GM23338 (cell line): Measurements from ENCODE around the gene ACTR8. TPM values are rescaled to one million over a fixed set of nuclear protein-coding genes. Genes with fewer than 3 reads are reported as not detected.
A peak's percentile ranks its signal among the peaks of the same experiment; 100 is the strongest.

Source experiments
- ATAC-seq: fragments of 200-7000 bp; cut with Tn5 transposase; 3 replicates; pipeline ENCODE4 v1.9.1; 2020
- DNase-seq: peaks from one replicate; pipeline ENCODE4 v3.0.0-alpha.2; 2015; ENCODE audit warnings: low spot score
- H2AFZ ChIP-seq: fragments of 200-600 bp; sonication (generic); 2 replicates; pipeline ENCODE4 v1.8.0; 2016; ENCODE audit warnings: antibody characterized with exemption, mild to moderate bottlenecking, moderate library complexity
- H3F3A ChIP-seq: fragments of 200-600 bp; sonication (generic); replicated peaks from 2 replicates; pipeline ENCODE4 v1.8.0; 2017; ENCODE audit warnings: antibody characterized with exemption, mixed run types, low read depth
- H3K27ac ChIP-seq: fragments of 200-600 bp; sonication (generic); 2 replicates; pipeline ENCODE4 v1.6.1; 2016; ENCODE audit warnings: low read depth
- H3K27me3 ChIP-seq: fragments of 200-600 bp; sonication (generic); 2 replicates; pipeline ENCODE4 v1.8.0; 2016; ENCODE audit warnings: mild to moderate bottlenecking, mixed run types, moderate library complexity; ENCODE audit not compliant: insufficient read depth
- H3K36me3 ChIP-seq: fragments of 200-600 bp; sonication (generic); 2 replicates; pipeline ENCODE4 v1.8.0; 2016; ENCODE audit warnings: mild to moderate bottlenecking; ENCODE audit not compliant: insufficient read depth
- H3K4me1 ChIP-seq: fragments of 200-600 bp; sonication (generic); 2 replicates; pipeline ENCODE4 v1.8.0; 2016; ENCODE audit warnings: mild to moderate bottlenecking, moderate library complexity; ENCODE audit not compliant: insufficient read depth
- H3K4me2 ChIP-seq: fragments of 200-600 bp; sonication (generic); 2 replicates; pipeline ENCODE4 v1.7.1; 2017; ENCODE audit warnings: mixed run types
- H3K4me3 ChIP-seq: fragments of 200-600 bp; sonication (generic); 2 replicates; pipeline ENCODE4 v1.6.1; 2016; ENCODE audit warnings: mixed run types
- H3K79me2 ChIP-seq: fragments of 200-600 bp; sonication (generic); replicated peaks from 2 replicates; pipeline ENCODE4 v1.8.0; 2017; ENCODE audit warnings: mild to moderate bottlenecking; ENCODE audit not compliant: insufficient read depth
- H3K9me2 ChIP-seq: fragments of 200-600 bp; sonication (generic); 2 replicates; pipeline ENCODE4 v1.8.0; 2017; ENCODE audit not compliant: insufficient read depth
- H4K20me1 ChIP-seq: fragments of 200-600 bp; sonication (generic); replicated peaks from 2 replicates; pipeline ENCODE4 v1.8.0; 2017; ENCODE audit warnings: mild to moderate bottlenecking; ENCODE audit not compliant: insufficient read depth
- H3K27ac Mint-ChIP-seq: 2 replicates; pipeline ENCODE4 v1.8.0; 2020; ENCODE audit warnings: inconsistent platforms, mild to moderate bottlenecking, moderate library complexity, mixed read lengths
- H3K27me3 Mint-ChIP-seq: 3 replicates; pipeline ENCODE4 v1.8.0; 2022; ENCODE audit warnings: low read depth, mild to moderate bottlenecking, moderate library complexity, mixed read lengths, inconsistent platforms; ENCODE audit not compliant: insufficient read depth, poor library complexity
- H3K36me3 Mint-ChIP-seq: 3 replicates; pipeline ENCODE4 v1.8.0; 2021; ENCODE audit warnings: low read depth, mild to moderate bottlenecking, inconsistent platforms, moderate library complexity, mixed read lengths
- H3K4me1 Mint-ChIP-seq: 3 replicates; pipeline ENCODE4 v1.8.0; 2020; ENCODE audit warnings: mild to moderate bottlenecking, inconsistent platforms, mixed read lengths
- H3K4me3 Mint-ChIP-seq: 3 replicates; pipeline ENCODE4 v1.8.0; 2021; ENCODE audit warnings: moderate library complexity, mild to moderate bottlenecking, inconsistent platforms, mixed read lengths
- H3K9me3 Mint-ChIP-seq: 3 replicates; pipeline ENCODE4 v1.8.0; 2020; ENCODE audit warnings: moderate library complexity, mild to moderate bottlenecking, inconsistent platforms, mixed read lengths
- CTCF ChIP-seq, 2 experiments: fragments of 200-600 bp in 1 of 2; sonication (generic) in 1 of 2; conservative IDR thresholded peaks; 2 replicates each; pipeline versions ENCODE4 v1.5.1 to v1.6.1; 2016 to 2017; ENCODE audit warnings: antibody characterized with exemption in 2 of 2, low read depth in 2 of 2, mild to moderate bottlenecking in 2 of 2, moderate library complexity in 1 of 2
- ETS1 ChIP-seq: IDR thresholded peaks from 2 replicates; pipeline ENCODE4 v1.6.1; 2016; ENCODE audit warnings: antibody characterized with exemption
- EZH2 ChIP-seq: fragments of 200-600 bp; sonication (generic); IDR thresholded peaks from one replicate; pipeline ENCODE4 v1.8.0; 2017; ENCODE audit warnings: antibody characterized with exemption, mild to moderate bottlenecking, low read depth; ENCODE audit not compliant: unreplicated experiment
- EZH2phosphoT487 ChIP-seq: fragments of 200-600 bp; sonication (generic); IDR thresholded peaks from one replicate; pipeline ENCODE4 v1.8.1; 2018; ENCODE audit warnings: antibody characterized with exemption; ENCODE audit not compliant: unreplicated experiment
- JUNB ChIP-seq: IDR thresholded peaks from one replicate; pipeline ENCODE4 v1.6.1; 2016; ENCODE audit warnings: antibody characterized with exemption; ENCODE audit not compliant: unreplicated experiment
- NANOG ChIP-seq: IDR thresholded peaks from 2 replicates; pipeline ENCODE4 v1.6.1; 2016; ENCODE audit warnings: antibody characterized with exemption, borderline replicate concordance
- POLR2AphosphoS5 ChIP-seq: IDR thresholded peaks from 2 replicates; pipeline ENCODE4 v1.6.1; 2016; ENCODE audit warnings: antibody characterized with exemption, low read depth
- REST ChIP-seq: IDR thresholded peaks from one replicate; pipeline ENCODE4 v1.6.1; 2018; ENCODE audit warnings: antibody characterized with exemption; ENCODE audit not compliant: unreplicated experiment
- STAT1 ChIP-seq: IDR thresholded peaks from one replicate; pipeline ENCODE4 v1.6.1; 2016; ENCODE audit warnings: antibody characterized with exemption; ENCODE audit not compliant: unreplicated experiment
- ZNF114 ChIP-seq: fragments of 250-450 bp; sonication (Bioruptor Pico); IDR thresholded peaks from 2 replicates; pipeline ENCODE4 v1.5.0; 2020; ENCODE audit warnings: mild to moderate bottlenecking, moderate library complexity
- ZNF331 ChIP-seq: fragments of 250-450 bp; sonication (Bioruptor Pico); IDR thresholded peaks from 2 replicates; pipeline ENCODE4 v1.5.0; 2020; ENCODE audit warnings: low read depth, mild to moderate bottlenecking, moderate library complexity
- polyA plus RNA-seq: library from polyadenylated mRNA; unstranded; fragments of >200 nt; fragmentation: Nextera tagmentation; extraction: Ambion mirVana; gene quantifications from 2 replicates; pipeline ENCODE4 v1.2.1, GENCODE V29; 2016
- total RNA-seq: library from RNA; depleted of rRNA; stranded (reverse); fragments of >200 nt; shearing (Covaris generic); gene quantifications from 2 replicates; pipeline ENCODE4 v1.2.3, GENCODE V29; 2014

ACTR8 gene
- total and polyA plus RNA-seq, 2 experiments from 2014 or later, result 19.8 to 23.0 TPM

- TF ChIP-seq CTCF (conservative IDR thresholded peaks at IDR 0.05; ENCODE audit: low read depth in 2 of 2) (no peak), EZH2 (no peak), ETS1 (no peak), POLR2AphosphoS5 (no peak), ZNF114 (CRISPR knock-in tag) (no peak), NANOG (no peak), JUNB (no peak), REST (no peak), EZH2phosphoT487 (no peak), STAT1 (no peak), ZNF331 (no peak)
These were observed 17.8 kb upstream of the ACTR8 start (continued) for GRCh38 chr3:53899750-53900149.

- peaks cover 8% of the 10 kb centered on the region; the same call in 1 of the 2 replicates for H3F3A ChIP-seq
- H3K4me1 ChIP-seq, result peaks cover 11% of the 10 kb centered on the region; the same call in 1 of the 2 replicates
- H3K4me2 ChIP-seq, result peak overlapping the region; percentile 74
- H3K4me3 ChIP-seq, result peak overlapping the region; percentile 53
- 0 out of 2 replicates have a peak, but pooled peaks cover 4% of the 10 kb centered on the region for H3K27me3 ChIP-seq
- H3K9me3 Mint-ChIP-seq, result no peaks in the 10 kb centered on the region
- no peaks in the 10 kb centered on the region for H3K9me2 ChIP-seq
- peaks cover 41% of the 10 kb centered on the region for H3K79me2 ChIP-seq
- H3K4me3 Mint-ChIP-seq, result peak overlapping the region; percentile 97
- H3K27ac Mint-ChIP-seq, result peak overlapping the region; percentile 99
- H3K4me1 Mint-ChIP-seq, result peaks cover 24% of the 10 kb centered on the region
- ATAC-seq (no peak), DNase-seq (no peak)
- H3K27ac ChIP-seq, result peak overlapping the region; percentile 68
- H3K27me3 Mint-ChIP-seq, result peaks cover 1% of the 10 kb centered on the region
- 0 out of 2 replicates have a peak, but pooled peaks cover 9% of the 10 kb centered on the region for H3K36me3 ChIP-seq
- H2AFZ ChIP-seq, result no peak overlapping the region
- TF ChIP-seq JUNB, result no peak
- no peak for TF ChIP-seq POLR2AphosphoS5
- no peak for TF ChIP-seq REST
- H3K36me3 Mint-ChIP-seq, result peaks cover 4% of the 10 kb centered on the region; the same call in 2 of the 3 replicates
- H4K20me1 ChIP-seq, result peaks cover 18% of the 10 kb centered on the region
These were observed 10.3 kb upstream of the ACTR8 start for GRCh38 chr3:53892286-53892637.
